Endothelial cell of umbilical vein (primary cell): ENCODE data around the gene TICAM1. TPM values are rescaled to one million over a fixed set of nuclear protein-coding genes. Genes with fewer than 3 reads are reported as not detected.
A peak's percentile ranks its signal among the peaks of the same experiment; 100 is the strongest.

Experiments used
- BruUV-seq: library from RNA; stranded (reverse); fragments of 400-500 nt; replicated peaks from 2 replicates; lab custom pipeline; 2021; lab: Mats Ljungman, UMichigan
- CTCF ChIA-PET: fragments of 300-600, 350-600 bp; sonication (Branson Sonifier 250); formaldehyde crosslinking; loops from one replicate; lab custom pipeline; 2021; ENCODE audit warnings: antibody characterized with exemption, inconsistent platforms; lab: Charles Lee
- POLR2A ChIA-PET: fragments of 300-600, 350-600 bp; sonication (Branson Sonifier 250); formaldehyde crosslinking; loops from one replicate; lab custom pipeline; 2021; ENCODE audit warnings: antibody characterized with exemption, inconsistent platforms; lab: Charles Lee
- DNase-seq: peaks from one replicate; pipeline ENCODE4 v3.0.0-alpha.2; 2011; ENCODE audit warnings: low read depth, low spot score
- FAIRE-seq: peaks from 2 replicates; lab custom pipeline; 2011; peaks lifted over from hg19 to GRCh38; lab: Jason Lieb, UNC
- H2AFZ ChIP-seq: 2 replicates; pipeline ENCODE4 v1.6.0; 2012; ENCODE audit warnings: low read depth, low read length, control low read depth, inconsistent platforms
- H3K27ac ChIP-seq: 2 replicates; pipeline ENCODE4 v1.5.1; 2011; ENCODE audit warnings: low read depth, mild to moderate bottlenecking, control low read depth, low read length, moderate library complexity; ENCODE audit not compliant: insufficient read depth
- H3K27me3 ChIP-seq, 2 experiments: 2 replicates each; pipeline versions ENCODE4 v1.6.0 to v1.6.1; 2011; ENCODE audit warnings: low read length in 2 of 2, mixed read lengths in 1 of 2; ENCODE audit not compliant: control insufficient read depth in 2 of 2, insufficient read depth in 2 of 2
- H3K36me3 ChIP-seq, 2 experiments: 2 replicates in 1 of 2; 3 replicates in 1 of 2; pipeline ENCODE4 v1.5.1; 2011; ENCODE audit warnings: low read length in 2 of 2, mild to moderate bottlenecking in 1 of 2, moderate library complexity in 1 of 2; ENCODE audit not compliant: control insufficient read depth in 2 of 2, insufficient read depth in 2 of 2; ENCODE audit errors: extremely low read depth in 1 of 2
- H3K4me1 ChIP-seq: 3 replicates; pipeline ENCODE4 v1.5.1; 2011; ENCODE audit warnings: mild to moderate bottlenecking, low read length; ENCODE audit not compliant: control insufficient read depth, insufficient read depth; ENCODE audit errors: extremely low read depth
- H3K4me2 ChIP-seq: 2 replicates; pipeline ENCODE4 v1.6.1; 2011; ENCODE audit warnings: low read length, control low read depth, mixed read lengths; ENCODE audit not compliant: insufficient read depth
- H3K4me3 ChIP-seq, 3 experiments: fragments of 200-600 bp in 1 of 3; sonication (generic), shearing (Covaris generic) in 1 of 3; replicated peaks in 1 of 3; 2 replicates each; pipeline ENCODE4 v1.5.1; 2011 to 2016; ENCODE audit warnings: control low read depth in 3 of 3, low read length in 3 of 3, mild to moderate bottlenecking in 2 of 3, inconsistent platforms in 1 of 3, low read depth in 1 of 3, moderate library complexity in 1 of 3; ENCODE audit not compliant: insufficient read depth in 1 of 3
- H3K79me2 ChIP-seq: 2 replicates; pipeline ENCODE4 v1.6.0; 2012; ENCODE audit warnings: low read length, inconsistent platforms; ENCODE audit not compliant: control insufficient read depth, insufficient read depth
- H3K9ac ChIP-seq: replicated peaks from 2 replicates; pipeline ENCODE3; 2011; ENCODE audit warnings: low read length, control low read depth; ENCODE audit not compliant: insufficient read depth; ENCODE audit errors: extremely low read depth
- H3K9me1 ChIP-seq: replicated peaks from 3 replicates; pipeline ENCODE4 v1.6.0; 2011; ENCODE audit warnings: mild to moderate bottlenecking, low read length; ENCODE audit not compliant: control insufficient read depth, insufficient read depth; ENCODE audit errors: extremely low read depth
- H3K9me3 ChIP-seq: replicated peaks from 2 replicates; pipeline ENCODE4 v1.5.1; 2012; ENCODE audit warnings: low read length, inconsistent platforms; ENCODE audit not compliant: control insufficient read depth, insufficient read depth
- H4K20me1 ChIP-seq: replicated peaks from 2 replicates; pipeline ENCODE3; 2011; ENCODE audit warnings: mild to moderate bottlenecking, low read length; ENCODE audit not compliant: control insufficient read depth, insufficient read depth; ENCODE audit errors: extremely low read depth
- CTCF ChIP-seq, 2 donors: IDR thresholded peaks; 1 replicate in 1 of 2; 2 replicates in 1 of 2; pipeline ENCODE4 v1.5.1; 2011; ENCODE audit warnings: low read length in 2 of 2, mild to moderate bottlenecking in 2 of 2, moderate library complexity in 2 of 2, control low read depth in 1 of 2, inconsistent platforms in 1 of 2, low read depth in 1 of 2; ENCODE audit not compliant: insufficient read depth in 1 of 2; ENCODE audit errors: extremely low read depth in 1 of 2
- EZH2 ChIP-seq: IDR thresholded peaks from 2 replicates; pipeline ENCODE4 v1.6.1; 2012; ENCODE audit warnings: borderline replicate concordance, low read depth, mild to moderate bottlenecking, moderate library complexity, low read length, inconsistent platforms; ENCODE audit not compliant: severe bottlenecking
- FOS ChIP-seq: IDR thresholded peaks from 2 replicates; pipeline ENCODE4 v1.6.1; 2011; ENCODE audit warnings: mild to moderate bottlenecking, low read length, moderate library complexity, borderline replicate concordance; ENCODE audit not compliant: insufficient read depth
- GATA2 ChIP-seq: IDR thresholded peaks from 2 replicates; pipeline ENCODE4 v1.7.0; 2011; ENCODE audit warnings: low read depth, mild to moderate bottlenecking, moderate library complexity, mixed read lengths, low read length; ENCODE audit not compliant: insufficient read length, insufficient read depth
- JUN ChIP-seq: IDR thresholded peaks from 2 replicates; pipeline ENCODE4 v1.6.1; 2011; ENCODE audit warnings: borderline replicate concordance, low read depth; ENCODE audit not compliant: insufficient read length, insufficient read depth
- MYC ChIP-seq: IDR thresholded peaks from one replicate; pipeline ENCODE4 v1.6.1; 2011; ENCODE audit warnings: mild to moderate bottlenecking, low read depth, low read length
- POLR2A ChIP-seq: IDR thresholded peaks from 2 replicates; pipeline ENCODE4 v1.6.1; 2012; ENCODE audit warnings: low read depth, mild to moderate bottlenecking, control low read depth, low read length
- POLR2AphosphoS5 ChIP-seq: IDR thresholded peaks from 2 replicates; pipeline ENCODE4 v1.6.1; 2012; ENCODE audit warnings: low read depth, mild to moderate bottlenecking, control low read depth, low read length, moderate library complexity; ENCODE audit not compliant: insufficient read depth
- dilution Hi-C: fragments of 300-500 bp; cut with MboI; formaldehyde crosslinking; loops from one replicate; pipeline ENCODE4 v1.15.0; 2019; ENCODE audit warnings: low sequenced_read_pairs; ENCODE audit not compliant: extremely low pct_ligation_motif_present
- intact Hi-C: fragments of 100-400 bp; cut with micrococcal nuclease; formaldehyde crosslinking; loops from one replicate; pipeline ENCODE4 v1.10.0; 2022
- polyA plus RNA-seq, 4 experiments: library from polyadenylated mRNA; depleted of rRNA in 3 of 4; stranded (reverse) in 3 of 4; unstranded in 1 of 4; fragments of >200 nt; gene quantifications; 2 replicates each; pipeline versions ENCODE4 v1.2.1 to v1.2.3, GENCODE V29; 2011 to 2012; ENCODE audit warnings: missing spikeins in 1 of 4
- total RNA-seq: library from RNA; stranded (reverse); gene quantifications from 2 replicates; pipeline ENCODE4 v1.2.3, GENCODE V29; 2021
- TF ChIP-seq, protein P1 (sequence below): IDR thresholded peaks from 2 replicates; pipeline ENCODE4 v1.6.1; 2011; ENCODE audit not compliant: insufficient read depth, insufficient read length

TICAM1 gene
- total and polyA plus RNA-seq, 2 donors (not counting 3 experiments of a cell fraction or from before 2014, with no cell fraction given): 4.8 to 17.6 TPM

- Histone ChIP-seq H2AFZ (no peak overlapping the region), H3K4me1 (peaks cover under 1% of the 10 kb centered on the region), H3K27ac (no peak overlapping the region), H4K20me1 (no peaks in the 10 kb centered on the region), H3K79me2 (peaks cover 6% of the 10 kb centered on the region), H3K9me3 (no peaks in the 10 kb centered on the region), H3K4me2 (no peak overlapping the region), H3K27me3 (no peaks in the 10 kb centered on the region), H3K4me3 (no peak overlapping the region), H3K36me3 (no peaks in the 10 kb centered on the region), H3K9ac (no peak overlapping the region), H3K9me1 (no peaks in the 10 kb centered on the region)
- no TSS peak for BruUV-seq
- DNase-seq (no peak), FAIRE-seq (no peak)
- no peak for TF ChIP-seq EZH2
- intact Hi-C loops: loop anchor here (1.0 kb wide), 2 partner anchors 41 to 160 kb away; no protein-coding TSS in a partner anchor
- ChIA-PET POLR2A (interaction anchor here (0.6 kb wide), 1 partner anchor 26 kb away, joined by 3 read pairs; no protein-coding TSS in a partner anchor), CTCF (interaction anchor here (0.8 to 11.1 kb wide), 10 partner anchors 20 to 167 kb away, joined by 3 to 176 read pairs (median 6); partner anchors contain the start of gene UHRF1)
- dilution Hi-C loops: no loop called here
These were observed 40.2 kb upstream of the TICAM1 start for GRCh38 chr19:4871711-4872110.

GRCh38 chr19:4870025-4870700, 38.7 kb upstream of the TICAM1 start:
- H3K9me1 ChIP-seq: no peaks in the 10 kb centered on the region
- H3K4me3 ChIP-seq: no peak overlapping the region
- no peak overlapping the region for H3K27ac ChIP-seq
- H3K4me1 ChIP-seq: peaks cover 6% of the 10 kb centered on the region
- H3K36me3 ChIP-seq: no peaks in the 10 kb centered on the region
- CTCF ChIA-PET: interaction anchor here (1.3 to 11.1 kb wide), 6 partner anchors 18 to 169 kb away, joined by 3 to 176 read pairs (median 10); partner anchors contain the start of gene UHRF1
- POLR2A ChIA-PET: no interaction called here
- DNase-seq: peak; percentile 59
- H3K27me3 ChIP-seq: no peaks in the 10 kb centered on the region
- no peaks in the 10 kb centered on the region for H4K20me1 ChIP-seq
- no peak overlapping the region for H2AFZ ChIP-seq
- BruUV-seq: no TSS peak
- dilution Hi-C loops: no loop called here
- no peaks in the 10 kb centered on the region for H3K9me3 ChIP-seq
- no peak overlapping the region for H3K9ac ChIP-seq
- peak; percentile 90 for FAIRE-seq
- H3K4me2 ChIP-seq: no peak overlapping the region
- intact Hi-C loops: no loop called here
- TF ChIP-seq FOS: peak; percentile 83
- TF ChIP-seq POLR2AphosphoS5: peak; percentile 74
- TF ChIP-seq MYC: no peak
- TF ChIP-seq POLR2A: no peak
- TF ChIP-seq JUN: peak; percentile 64
- no peak for TF ChIP-seq GATA2
- no peak for TF ChIP-seq CTCF (IDR thresholded peaks at IDR 0.05; ENCODE audit: extremely low read depth in 1 of 2, insufficient read depth in 1 of 2, low read depth in 1 of 2, low read length in 2 of 2)
- TF ChIP-seq, protein P1, sequence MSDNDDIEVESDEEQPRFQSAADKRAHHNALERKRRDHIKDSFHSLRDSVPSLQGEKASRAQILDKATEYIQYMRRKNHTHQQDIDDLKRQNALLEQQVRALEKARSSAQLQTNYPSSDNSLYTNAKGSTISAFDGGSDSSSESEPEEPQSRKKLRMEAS: no peak
- no peak for TF ChIP-seq EZH2
- peaks cover 18% of the 10 kb centered on the region for H3K79me2 ChIP-seq
